ENCODE results near the gene CRYBG3.

DNA sequence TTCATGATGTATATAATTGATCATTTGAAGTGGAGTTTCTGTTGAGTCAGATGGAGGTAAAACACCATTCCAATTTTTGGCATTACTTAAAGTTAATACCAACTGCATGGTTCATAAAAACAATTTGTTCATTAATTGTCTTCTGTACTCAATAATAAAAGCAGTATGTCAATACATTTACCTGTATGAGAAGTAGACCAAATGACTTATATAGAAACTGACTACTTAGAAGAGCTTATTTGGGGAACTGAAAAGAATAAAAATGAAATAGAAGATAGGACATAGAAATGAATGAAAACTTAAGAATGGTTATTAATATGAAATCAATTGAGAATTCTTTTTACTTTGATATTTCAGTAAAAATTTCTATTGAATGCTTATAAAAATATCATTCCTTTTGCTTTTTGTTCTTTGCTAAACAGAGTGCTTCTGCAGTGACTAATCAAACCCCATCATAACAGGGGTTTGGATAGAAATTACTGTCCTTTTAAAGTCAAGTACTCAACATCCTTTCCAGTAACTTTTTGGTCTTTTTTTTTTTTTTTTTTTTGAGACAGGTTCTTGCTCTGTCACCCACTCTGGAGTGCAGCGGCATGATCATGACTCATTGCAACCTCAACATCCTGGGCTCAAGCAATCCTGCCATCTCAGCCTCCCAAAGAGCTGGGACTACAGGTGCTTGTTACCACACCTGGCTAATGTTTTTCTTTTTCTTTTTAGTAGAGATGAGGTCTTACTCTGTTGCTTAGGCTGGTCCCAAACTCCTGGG, 6.5 kb upstream of the CRYBG3 start:
- TF ChIP-seq, protein P1, sequence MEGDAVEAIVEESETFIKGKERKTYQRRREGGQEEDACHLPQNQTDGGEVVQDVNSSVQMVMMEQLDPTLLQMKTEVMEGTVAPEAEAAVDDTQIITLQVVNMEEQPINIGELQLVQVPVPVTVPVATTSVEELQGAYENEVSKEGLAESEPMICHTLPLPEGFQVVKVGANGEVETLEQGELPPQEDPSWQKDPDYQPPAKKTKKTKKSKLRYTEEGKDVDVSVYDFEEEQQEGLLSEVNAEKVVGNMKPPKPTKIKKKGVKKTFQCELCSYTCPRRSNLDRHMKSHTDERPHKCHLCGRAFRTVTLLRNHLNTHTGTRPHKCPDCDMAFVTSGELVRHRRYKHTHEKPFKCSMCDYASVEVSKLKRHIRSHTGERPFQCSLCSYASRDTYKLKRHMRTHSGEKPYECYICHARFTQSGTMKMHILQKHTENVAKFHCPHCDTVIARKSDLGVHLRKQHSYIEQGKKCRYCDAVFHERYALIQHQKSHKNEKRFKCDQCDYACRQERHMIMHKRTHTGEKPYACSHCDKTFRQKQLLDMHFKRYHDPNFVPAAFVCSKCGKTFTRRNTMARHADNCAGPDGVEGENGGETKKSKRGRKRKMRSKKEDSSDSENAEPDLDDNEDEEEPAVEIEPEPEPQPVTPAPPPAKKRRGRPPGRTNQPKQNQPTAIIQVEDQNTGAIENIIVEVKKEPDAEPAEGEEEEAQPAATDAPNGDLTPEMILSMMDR (conservative IDR thresholded peaks at IDR 0.05) = no peak
- TF ChIP-seq ZFX (IDR thresholded peaks at IDR 0.05) = no peak

Data from C4-2B (cell line).